Measurements from ENCODE around the gene IQGAP3. TPM values are rescaled to one million over a fixed set of nuclear protein-coding genes. Genes with fewer than 3 reads are reported as not detected.

IQGAP3 gene
- total and polyA plus RNA-seq, 2 of the 4 experiments (the other 2 are of a cell fraction), result 12.5 to 13.6 TPM

DNA sequence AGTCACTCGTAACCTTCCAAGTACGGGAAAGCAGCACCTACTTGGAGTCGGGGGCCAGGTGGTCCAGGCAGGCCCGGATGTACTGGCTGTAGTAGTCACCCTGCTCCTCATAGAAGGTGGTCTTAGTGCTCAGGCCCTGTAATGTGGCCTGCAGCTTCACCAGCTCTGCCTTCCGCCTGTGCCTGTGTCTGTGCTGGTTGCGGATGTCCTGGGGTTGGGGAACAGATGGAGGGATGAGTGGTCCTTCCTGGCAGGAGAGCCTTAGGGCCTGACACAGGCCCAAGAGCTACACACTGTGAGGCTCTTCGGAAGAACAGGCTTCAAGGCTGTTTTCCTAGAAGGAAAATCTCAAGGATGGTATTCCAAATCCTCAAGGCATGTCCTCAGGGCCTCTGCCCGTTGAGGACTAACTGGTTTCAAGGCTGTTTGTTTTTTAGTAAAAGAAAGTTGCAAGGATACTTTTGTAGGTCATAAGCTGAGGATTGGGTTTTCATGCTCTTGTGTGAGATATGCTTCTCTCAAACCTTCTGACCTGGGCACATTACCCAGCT lies 43.4 kb downstream of the IQGAP3 start:
- no peak overlapping the region for H4K8ac ChIP-seq (ENCODE audit: low read depth in 2 of 2, low read length in 2 of 2)
- no peak overlapping the region for H3K14ac ChIP-seq (replicated peaks; ENCODE audit: low read depth, low read length)
- DNase-seq (no peak), ATAC-seq (ENCODE audit: low read depth) (no peak)
- ChIA-PET POLR2A (ENCODE audit: unreplicated experiment) (no interaction called here), CTCF (no interaction called here)
- H3K9ac ChIP-seq (ENCODE audit: low read depth, low read length), result no peak overlapping the region
- H3K9me3 ChIP-seq (ENCODE audit: control insufficient read depth, insufficient read depth, low read length), result no peaks in the 10 kb centered on the region
- BruUV-seq (replicated peaks), result no TSS peak
- WGBS, 2 experiments (ENCODE audit: extremely low coverage in 2 of 2, insufficient read length in 1 of 2), result 100% methylated on average over 4 of the region's 8 CpGs; no CpG with 5 or more reads in 1 of the 2 experiments
- no peak overlapping the region for H4K5ac ChIP-seq (ENCODE audit: low read depth, low read length)
- H4K91ac ChIP-seq (ENCODE audit: insufficient read depth, low read depth, low read length), result no peak overlapping the region
- intact Hi-C loops (cut with micrococcal nuclease) (no loop called here), dilution Hi-C loops (cut with HindIII; ENCODE audit: low sequenced_read_pairs, unreplicated experiment) (no loop called here), in situ Hi-C loops (cut with MboI; ENCODE audit: low sequenced_read_pairs) (no loop called here)
- H3K36me3 ChIP-seq (ENCODE audit: control insufficient read depth, insufficient read depth, low read length), result peaks cover 21% of the 10 kb centered on the region
- H4K20me1 ChIP-seq (ENCODE audit: insufficient read depth, low read length), result no peaks in the 10 kb centered on the region
- no peak overlapping the region for H2AK9ac ChIP-seq (replicated peaks; ENCODE audit: low read depth, low read length, poor library complexity)
- no peak overlapping the region for H2BK120ac ChIP-seq (ENCODE audit: low read depth, low read length)
- H2BK15ac ChIP-seq (ENCODE audit: low read depth, low read length), result no peak overlapping the region
- no peak overlapping the region for H3K56ac ChIP-seq (ENCODE audit: extremely low read depth, insufficient read depth, low read length)
- H2BK5ac ChIP-seq (ENCODE audit: low read depth, low read length, poor library complexity, severe bottlenecking), result no peak overlapping the region
- H3K4me3 ChIP-seq (ENCODE audit: insufficient read depth, low read depth, low read length), result no peak overlapping the region
- 0 out of 4 replicates have a peak, but pooled peaks cover 0 to 3% of the 10 kb centered on the region in 2 experiments for H3K79me1 ChIP-seq (ENCODE audit: low read depth in 1 of 2, low read length in 2 of 2)
- H3K18ac ChIP-seq (ENCODE audit: low read depth, low read length), result no peak overlapping the region
- no peak overlapping the region for H3K4me2 ChIP-seq (ENCODE audit: low read depth, low read length)
- H3K4me1 ChIP-seq (ENCODE audit: control insufficient read depth, insufficient read depth, low read length), result no peaks in the 10 kb centered on the region
- no peak overlapping the region for H3K27ac ChIP-seq (ENCODE audit: insufficient read depth, low read length)
- no peak overlapping the region for H2AFZ ChIP-seq (replicated peaks; ENCODE audit: low read length, poor library complexity)
- H3K23ac ChIP-seq (ENCODE audit: low read depth, low read length), result no peak overlapping the region
- H2BK20ac ChIP-seq (ENCODE audit: low read depth, low read length), result no peak overlapping the region
- H3K4ac ChIP-seq (ENCODE audit: low read depth, low read length), result no peak overlapping the region
- TF ChIP-seq RFX5 (IDR thresholded peaks at IDR 0.05; ENCODE audit: low read depth, low read length), result no peak
- TF ChIP-seq, protein P1, sequence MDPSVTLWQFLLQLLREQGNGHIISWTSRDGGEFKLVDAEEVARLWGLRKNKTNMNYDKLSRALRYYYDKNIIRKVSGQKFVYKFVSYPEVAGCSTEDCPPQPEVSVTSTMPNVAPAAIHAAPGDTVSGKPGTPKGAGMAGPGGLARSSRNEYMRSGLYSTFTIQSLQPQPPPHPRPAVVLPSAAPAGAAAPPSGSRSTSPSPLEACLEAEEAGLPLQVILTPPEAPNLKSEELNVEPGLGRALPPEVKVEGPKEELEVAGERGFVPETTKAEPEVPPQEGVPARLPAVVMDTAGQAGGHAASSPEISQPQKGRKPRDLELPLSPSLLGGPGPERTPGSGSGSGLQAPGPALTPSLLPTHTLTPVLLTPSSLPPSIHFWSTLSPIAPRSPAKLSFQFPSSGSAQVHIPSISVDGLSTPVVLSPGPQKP (IDR thresholded peaks at IDR 0.05; ENCODE audit: borderline replicate concordance, low read depth, low read length), result no peak
- TF ChIP-seq, protein P2, sequence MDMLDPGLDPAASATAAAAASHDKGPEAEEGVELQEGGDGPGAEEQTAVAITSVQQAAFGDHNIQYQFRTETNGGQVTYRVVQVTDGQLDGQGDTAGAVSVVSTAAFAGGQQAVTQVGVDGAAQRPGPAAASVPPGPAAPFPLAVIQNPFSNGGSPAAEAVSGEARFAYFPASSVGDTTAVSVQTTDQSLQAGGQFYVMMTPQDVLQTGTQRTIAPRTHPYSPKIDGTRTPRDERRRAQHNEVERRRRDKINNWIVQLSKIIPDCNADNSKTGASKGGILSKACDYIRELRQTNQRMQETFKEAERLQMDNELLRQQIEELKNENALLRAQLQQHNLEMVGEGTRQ (IDR thresholded peaks at IDR 0.05; ENCODE audit: low read depth, low read length), result no peak
- TF ChIP-seq SMC3 (IDR thresholded peaks at IDR 0.05; ENCODE audit: low read depth, low read length), result no peak
- TF ChIP-seq BHLHE40 (IDR thresholded peaks at IDR 0.05; ENCODE audit: low read depth, low read length), result no peak
- no peak for TF ChIP-seq MAFK (IDR thresholded peaks at IDR 0.05; ENCODE audit: low read depth, low read length)
- TF ChIP-seq, protein P3, sequence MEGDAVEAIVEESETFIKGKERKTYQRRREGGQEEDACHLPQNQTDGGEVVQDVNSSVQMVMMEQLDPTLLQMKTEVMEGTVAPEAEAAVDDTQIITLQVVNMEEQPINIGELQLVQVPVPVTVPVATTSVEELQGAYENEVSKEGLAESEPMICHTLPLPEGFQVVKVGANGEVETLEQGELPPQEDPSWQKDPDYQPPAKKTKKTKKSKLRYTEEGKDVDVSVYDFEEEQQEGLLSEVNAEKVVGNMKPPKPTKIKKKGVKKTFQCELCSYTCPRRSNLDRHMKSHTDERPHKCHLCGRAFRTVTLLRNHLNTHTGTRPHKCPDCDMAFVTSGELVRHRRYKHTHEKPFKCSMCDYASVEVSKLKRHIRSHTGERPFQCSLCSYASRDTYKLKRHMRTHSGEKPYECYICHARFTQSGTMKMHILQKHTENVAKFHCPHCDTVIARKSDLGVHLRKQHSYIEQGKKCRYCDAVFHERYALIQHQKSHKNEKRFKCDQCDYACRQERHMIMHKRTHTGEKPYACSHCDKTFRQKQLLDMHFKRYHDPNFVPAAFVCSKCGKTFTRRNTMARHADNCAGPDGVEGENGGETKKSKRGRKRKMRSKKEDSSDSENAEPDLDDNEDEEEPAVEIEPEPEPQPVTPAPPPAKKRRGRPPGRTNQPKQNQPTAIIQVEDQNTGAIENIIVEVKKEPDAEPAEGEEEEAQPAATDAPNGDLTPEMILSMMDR (conservative IDR thresholded peaks at IDR 0.05; ENCODE audit: low read depth, low read length), result no peak
- H3K27me3 ChIP-seq (ENCODE audit: control insufficient read depth, insufficient read depth, low read length), result no peaks in the 10 kb centered on the region
- H2AK5ac ChIP-seq (ENCODE audit: low read depth, low read length), result no peak overlapping the region
- H3K9me1 ChIP-seq (ENCODE audit: insufficient read depth, low read length), result 0 out of 2 replicates have a peak, but pooled peaks cover 2% of the 10 kb centered on the region
